GM12878 (cell line): Measurements from ENCODE around the gene TMEM59. TPM values are rescaled to one million over a fixed set of nuclear protein-coding genes. Genes with fewer than 3 reads are reported as not detected.

Experiments used
- ATAC-seq: fragments of 200-7000 bp; cut with Tn5 transposase; 3 replicates; pipeline ENCODE4 v1.9.1; 2020; ENCODE audit warnings: mild to moderate bottlenecking, moderate library complexity
- BruUV-seq: library from RNA; stranded (reverse); fragments of 400-500 nt; replicated peaks from 2 replicates; lab custom pipeline; 2021; lab: Mats Ljungman, UMichigan
- CTCF ChIA-PET: fragments of 300-600 bp; sonication (Branson Sonifier 250); formaldehyde crosslinking; extraction: SDS; loops from one replicate; lab custom pipeline; 2021; ENCODE audit warnings: inconsistent platforms; lab: Yijun Ruan, JAX
- POLR2A ChIA-PET: fragments of 350-600 bp; formaldehyde crosslinking; extraction: SDS; loops from one replicate; lab custom pipeline; 2021; ENCODE audit warnings: inconsistent platforms; lab: Charles Lee
- RAD21 ChIA-PET: fragments of 300-600 bp; sonication (Branson Sonifier 250); formaldehyde crosslinking; loops from one replicate; lab custom pipeline; 2023; ENCODE audit warnings: antibody characterized with exemption; ENCODE audit not compliant: unreplicated experiment; lab: Charles Lee
- SMC1A ChIA-PET: fragments of 300-600 bp; sonication (Branson Sonifier 250); formaldehyde crosslinking; loops from one replicate; lab custom pipeline; 2023; ENCODE audit not compliant: unreplicated experiment, uncharacterized antibody; lab: Charles Lee
- DNase-seq: peaks from one replicate; pipeline ENCODE4 v3.0.0-alpha.2; 2011; ENCODE audit warnings: low read depth, low spot score
- FAIRE-seq: peaks from 3 replicates; lab custom pipeline; 2011; peaks lifted over from hg19 to GRCh38; lab: Jason Lieb, UNC
- H2AFZ ChIP-seq: 2 replicates; pipeline ENCODE4 v1.6.0; 2011; ENCODE audit warnings: low read depth, low read length, control low read depth; ENCODE audit not compliant: control insufficient read depth
- H3K27ac ChIP-seq: 2 replicates; pipeline ENCODE4 v1.5.1; 2011; ENCODE audit warnings: control low read depth; ENCODE audit not compliant: control insufficient read depth, insufficient read depth
- H3K27me3 ChIP-seq, 2 experiments: replicated peaks in 1 of 2; 2 replicates each; pipeline versions ENCODE4 v1.6.0 to v1.6.1; 2011; ENCODE audit warnings: low read length in 1 of 2; ENCODE audit not compliant: control insufficient read depth in 2 of 2, insufficient read depth in 2 of 2
- H3K36me3 ChIP-seq, 2 experiments: 2 replicates each; pipeline ENCODE4 v1.5.1; 2011; ENCODE audit warnings: low read length in 1 of 2; ENCODE audit not compliant: control insufficient read depth in 2 of 2, insufficient read depth in 2 of 2
- H3K4me1 ChIP-seq: 2 replicates; pipeline ENCODE4 v1.6.1; 2011; ENCODE audit warnings: mild to moderate bottlenecking, low read length, moderate library complexity, mixed read lengths; ENCODE audit not compliant: control insufficient read depth, insufficient read depth
- H3K4me2 ChIP-seq: 2 replicates; pipeline ENCODE4 v1.6.0; 2011; ENCODE audit warnings: control low read depth; ENCODE audit not compliant: control insufficient read depth, insufficient read depth
- H3K4me3 ChIP-seq: fragments of 200-600 bp; sonication (generic); 2 replicates; pipeline ENCODE4 v1.5.1; 2016
- H3K79me2 ChIP-seq: 2 replicates; pipeline ENCODE4 v1.6.0; 2011; ENCODE audit warnings: low read length; ENCODE audit not compliant: control insufficient read depth, insufficient read depth
- H3K9ac ChIP-seq: 2 replicates; pipeline ENCODE4 v1.8.0; 2011; ENCODE audit warnings: low read length, control low read depth, mixed read lengths; ENCODE audit not compliant: control insufficient read depth, insufficient read depth
- H3K9me3 ChIP-seq: replicated peaks from 3 replicates; pipeline ENCODE4 v1.5.1; 2011; ENCODE audit warnings: mild to moderate bottlenecking, low read length; ENCODE audit not compliant: control insufficient read depth, insufficient read depth
- H4K20me1 ChIP-seq: 2 replicates; pipeline ENCODE4 v1.6.0; 2011; ENCODE audit not compliant: control insufficient read depth, insufficient read depth
- CBX3 ChIP-seq: fragments of 200-600 bp; sonication (generic); IDR thresholded peaks from 2 replicates; pipeline ENCODE4 v1.6.1; 2016; ENCODE audit warnings: low read depth, borderline replicate concordance
- E2F4 ChIP-seq: IDR thresholded peaks from 2 replicates; pipeline ENCODE4 v1.6.1; 2012; ENCODE audit warnings: low read depth, low read length, improper control_type of control experiment
- JUND ChIP-seq: IDR thresholded peaks from 2 replicates; pipeline ENCODE4 v1.6.1; 2012; ENCODE audit warnings: low read depth, mild to moderate bottlenecking, low read length, improper control_type of control experiment, moderate library complexity
- MEF2A ChIP-seq: IDR thresholded peaks from 2 replicates; pipeline ENCODE4 v1.6.1; 2011; ENCODE audit warnings: low read depth, mild to moderate bottlenecking, low read length, moderate library complexity; ENCODE audit not compliant: insufficient read depth
- MYC ChIP-seq: IDR thresholded peaks from 2 replicates; pipeline ENCODE4 v1.6.1; 2011; ENCODE audit warnings: mild to moderate bottlenecking, low read length, moderate library complexity, inconsistent platforms; ENCODE audit not compliant: insufficient read depth, insufficient replicate concordance, insufficient read length, severe bottlenecking
- NFYB ChIP-seq: IDR thresholded peaks from 2 replicates; pipeline ENCODE4 v1.6.1; 2011; ENCODE audit warnings: low read depth, mild to moderate bottlenecking, low read length, improper control_type of control experiment, moderate library complexity; ENCODE audit not compliant: insufficient read depth
- NR2C1 ChIP-seq: fragments of 450-650 bp; IDR thresholded peaks from 2 replicates; pipeline ENCODE4 v1.6.1; 2017; ENCODE audit warnings: antibody characterized with exemption, mild to moderate bottlenecking, moderate library complexity
- RB1 ChIP-seq: fragments of 450-650 bp; formaldehyde crosslinking; IDR thresholded peaks from 2 replicates; pipeline ENCODE4 v1.6.1; 2017; ENCODE audit warnings: mild to moderate bottlenecking, borderline replicate concordance
- SREBF1 ChIP-seq: IDR thresholded peaks from 2 replicates; pipeline ENCODE4 v1.6.1; 2012; ENCODE audit warnings: mild to moderate bottlenecking, low read length
- WGBS: methylation state at CpG from one replicate; pipeline ENCODE4 v1.1.6; 2016; ENCODE audit warnings: low lambda C conversion rate; ENCODE audit not compliant: insufficient replicate concordance, insufficient coverage; ENCODE audit errors: missing lambda C conversion rate; 5-methylcytosine and 5-hydroxymethylcytosine counted together
- in situ Hi-C: fragments of 300-500 bp; cut with MboI; formaldehyde crosslinking; loops from 9 replicates; pipeline ENCODE4 v1.14.3; 2018; ENCODE audit warnings: mixed read lengths
- intact Hi-C: fragments of 100-400 bp; cut with micrococcal nuclease; formaldehyde crosslinking; loops from one replicate; pipeline ENCODE4 v1.14.2; 2022; ENCODE audit not compliant: unreplicated experiment
- polyA plus RNA-seq, 11 experiments: library from polyadenylated mRNA; depleted of rRNA in 4 of 11; unstranded in 6 of 11; stranded (reverse) in 5 of 11; fragments of >200 nt; fragmentation: Nextera tagmentation in 4 of 11; fragmentation: Illumina TruSeq in 1 of 11; extraction: Ambion mirVana in 4 of 11; extraction: Trizol in 1 of 11; gene quantifications; 1 replicate in 1 of 11; 2 replicates in 10 of 11; pipeline versions ENCODE4 v1.2.1 to v1.2.3, GENCODE V29; 2011 to 2016; ENCODE audit warnings: inconsistent platforms in 2 of 11, missing spikeins in 2 of 11, low read depth in 1 of 11
- total RNA-seq, 4 experiments: library from RNA; depleted of rRNA in 3 of 4; stranded (reverse); fragments of >200 nt in 3 of 4; fragmentation: Illumina TruSeq in 1 of 4; extraction: Trizol in 1 of 4; gene quantifications; 2 replicates each; pipeline versions ENCODE4 v1.2.1 to v1.2.3, GENCODE V29; 2013 to 2021
- TF ChIP-seq, protein P1 (sequence below): fragments of 450-650 bp; formaldehyde crosslinking; IDR thresholded peaks from 2 replicates; pipeline ENCODE4 v1.5.0; 2022; ENCODE audit warnings: mild to moderate bottlenecking, missing genetic modification characterization

The TMEM59 gene
- total and polyA plus RNA-seq, 10 of the 15 experiments (the other 5 are each of a cell fraction or from before 2014, with no cell fraction given) = 69.9 to 273 (median 111) TPM

- ChIA-PET CTCF (no interaction called here), SMC1A (no interaction called here), RAD21 (no interaction called here)
- H3K27me3 ChIP-seq = no peaks in the 10 kb centered on the region; a peak in 2 of 4 replicates
- FAIRE-seq = no peak
- no peak overlapping the region for H2AFZ ChIP-seq
- no peaks in the 10 kb centered on the region for H4K20me1 ChIP-seq
- WGBS = 22% methylated on average over 9 of the region's 9 CpGs
- TF ChIP-seq MEF2A = no peak
- TF ChIP-seq SREBF1 = no peak
- no peak for TF ChIP-seq MYC
- TF ChIP-seq E2F4 = no peak
- TF ChIP-seq JUND = no peak
- no peak for TF ChIP-seq NFYB
- no peak for TF ChIP-seq CBX3
- TF ChIP-seq NR2C1 = no peak
- TF ChIP-seq RB1 = no peak
- TF ChIP-seq, protein P1, sequence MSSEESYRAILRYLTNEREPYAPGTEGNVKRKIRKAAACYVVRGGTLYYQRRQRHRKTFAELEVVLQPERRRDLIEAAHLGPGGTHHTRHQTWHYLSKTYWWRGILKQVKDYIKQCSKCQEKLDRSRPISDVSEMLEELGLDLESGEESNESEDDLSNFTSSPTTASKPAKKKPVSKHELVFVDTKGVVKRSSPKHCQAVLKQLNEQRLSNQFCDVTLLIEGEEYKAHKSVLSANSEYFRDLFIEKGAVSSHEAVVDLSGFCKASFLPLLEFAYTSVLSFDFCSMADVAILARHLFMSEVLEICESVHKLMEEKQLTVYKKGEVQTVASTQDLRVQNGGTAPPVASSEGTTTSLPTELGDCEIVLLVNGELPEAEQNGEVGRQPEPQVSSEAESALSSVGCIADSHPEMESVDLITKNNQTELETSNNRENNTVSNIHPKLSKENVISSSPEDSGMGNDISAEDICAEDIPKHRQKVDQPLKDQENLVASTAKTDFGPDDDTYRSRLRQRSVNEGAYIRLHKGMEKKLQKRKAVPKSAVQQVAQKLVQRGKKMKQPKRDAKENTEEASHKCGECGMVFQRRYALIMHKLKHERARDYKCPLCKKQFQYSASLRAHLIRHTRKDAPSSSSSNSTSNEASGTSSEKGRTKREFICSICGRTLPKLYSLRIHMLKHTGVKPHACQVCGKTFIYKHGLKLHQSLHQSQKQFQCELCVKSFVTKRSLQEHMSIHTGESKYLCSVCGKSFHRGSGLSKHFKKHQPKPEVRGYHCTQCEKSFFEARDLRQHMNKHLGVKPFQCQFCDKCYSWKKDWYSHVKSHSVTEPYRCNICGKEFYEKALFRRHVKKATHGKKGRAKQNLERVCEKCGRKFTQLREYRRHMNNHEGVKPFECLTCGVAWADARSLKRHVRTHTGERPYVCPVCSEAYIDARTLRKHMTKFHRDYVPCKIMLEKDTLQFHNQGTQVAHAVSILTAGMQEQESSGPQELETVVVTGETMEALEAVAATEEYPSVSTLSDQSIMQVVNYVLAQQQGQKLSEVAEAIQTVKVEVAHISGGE (CRISPR knock-in tag) = no peak
- TF ChIP-seq, all 136 proteins: peak for 0
- H3K79me2 ChIP-seq = no peaks in the 10 kb centered on the region
- BruUV-seq = no TSS peak
- POLR2A ChIA-PET = no interaction called here
- intact Hi-C loops = no loop called here
- H3K4me3 ChIP-seq = no peak overlapping the region
- H3K9me3 ChIP-seq = no peaks in the 10 kb centered on the region
- ATAC-seq (no peak), DNase-seq (no peak)
- no peak overlapping the region for H3K9ac ChIP-seq
- no peak overlapping the region for H3K27ac ChIP-seq
- no peaks in the 10 kb centered on the region for H3K4me1 ChIP-seq
- H3K4me2 ChIP-seq = no peak overlapping the region
- in situ Hi-C loops = loop anchor here (5.0 kb wide), 1 partner anchor 49 kb away; no protein-coding TSS in a partner anchor
- H3K36me3 ChIP-seq = no peaks in the 10 kb centered on the region
Observed at GRCh38 chr1:54011316-54012007, 41.5 kb downstream of the TMEM59 start.
